OCI-LY7 (cell line): ENCODE measurements around the gene GFPT1. TPM values are rescaled to one million over a fixed set of nuclear protein-coding genes. Genes with fewer than 3 reads are reported as not detected.

Experiments used
- BruUV-seq: library from RNA; stranded (reverse); fragments of 400-500 nt; replicated peaks from 2 replicates; lab custom pipeline; 2021; lab: Mats Ljungman, UMichigan
- CTCF ChIA-PET: fragments of 300-600 bp; sonication (Branson Sonifier 250); formaldehyde crosslinking; loops from one replicate; lab custom pipeline; 2022; ENCODE audit warnings: antibody characterized with exemption; ENCODE audit not compliant: unreplicated experiment; lab: Charles Lee
- POLR2A ChIA-PET: fragments of 300-600 bp; sonication (Branson Sonifier 250); formaldehyde crosslinking; loops from one replicate; lab custom pipeline; 2022; ENCODE audit warnings: antibody characterized with exemption; lab: Charles Lee
- DNase-seq: peaks from one replicate; pipeline ENCODE4 v3.0.0-alpha.2; 2015; ENCODE audit warnings: low spot score
- H2AFZ ChIP-seq: fragments of 200-600 bp; sonication (generic), shearing (Covaris generic); 2 replicates; pipeline ENCODE4 v1.6.1; 2014; ENCODE audit warnings: mild to moderate bottlenecking, antibody characterized with exemption, low read length, moderate library complexity
- H3K27ac ChIP-seq: fragments of 200-600 bp; sonication (generic); 2 replicates; pipeline ENCODE4 v1.5.1; 2014; ENCODE audit warnings: mixed run types, low read depth, mild to moderate bottlenecking, moderate library complexity, low read length, inconsistent platforms; ENCODE audit not compliant: poor library complexity, severe bottlenecking
- H3K36me3 ChIP-seq: fragments of 200-600 bp; sonication (generic); 2 replicates; pipeline ENCODE4 v1.6.1; 2014; ENCODE audit warnings: mild to moderate bottlenecking, antibody characterized with exemption, low read length, moderate library complexity, mixed read lengths; ENCODE audit not compliant: insufficient read depth
- H3K4me1 ChIP-seq: fragments of 200-600 bp; sonication (generic); 2 replicates; pipeline ENCODE4 v1.5.1; 2014; ENCODE audit warnings: mild to moderate bottlenecking, low read length; ENCODE audit not compliant: insufficient read depth, poor library complexity, severe bottlenecking
- H3K4me2 ChIP-seq: fragments of 200-600 bp; sonication (generic); 2 replicates; pipeline ENCODE4 v1.6.1; 2014; ENCODE audit warnings: mild to moderate bottlenecking, low read length
- H3K4me3 ChIP-seq: fragments of 200-600 bp; sonication (generic); 2 replicates; pipeline ENCODE4 v1.5.1; 2014; ENCODE audit warnings: mild to moderate bottlenecking, low read depth, low read length; ENCODE audit not compliant: poor library complexity, severe bottlenecking
- H3K79me2 ChIP-seq: fragments of 200-600 bp; sonication (generic); 2 replicates; pipeline ENCODE4 v1.6.1; 2016; ENCODE audit warnings: low read depth, mild to moderate bottlenecking, low read length, moderate library complexity, mixed read lengths; ENCODE audit not compliant: insufficient read depth
- H3K9me2 ChIP-seq: fragments of 200-600 bp; sonication (generic); 2 replicates; pipeline ENCODE4 v1.6.1; 2016; ENCODE audit warnings: mild to moderate bottlenecking, low read length, mixed read lengths; ENCODE audit not compliant: insufficient read depth
- H3K9me3 ChIP-seq: fragments of 200-600 bp; sonication (generic); 2 replicates; pipeline ENCODE4 v1.6.1; 2014; ENCODE audit warnings: mild to moderate bottlenecking, mixed run types, low read length, mixed read lengths
- H4K20me1 ChIP-seq: fragments of 200-600 bp; sonication (generic); 2 replicates; pipeline ENCODE4 v1.6.1; 2014; ENCODE audit warnings: mild to moderate bottlenecking, antibody characterized with exemption, low read length, moderate library complexity, mixed read lengths; ENCODE audit not compliant: insufficient read depth
- CTCF ChIP-seq: fragments of 200-600 bp; sonication (generic); conservative IDR thresholded peaks from 2 replicates; pipeline ENCODE4 v1.5.1; 2014; ENCODE audit warnings: mild to moderate bottlenecking, antibody characterized with exemption, low read length, moderate library complexity, mixed read lengths
- EZH2phosphoT487 ChIP-seq: fragments of 200-600 bp; sonication (generic); IDR thresholded peaks from 2 replicates; pipeline ENCODE4 v1.6.1; 2018; ENCODE audit warnings: low read depth, borderline replicate concordance, mild to moderate bottlenecking, mixed run types, antibody characterized with exemption, low read length, moderate library complexity, mixed read lengths
- intact Hi-C: fragments of 100-400 bp; cut with micrococcal nuclease; formaldehyde crosslinking; loops from one replicate; pipeline ENCODE4 v1.10.0; 2022; ENCODE audit not compliant: unreplicated experiment
- total RNA-seq, 2 experiments: library from RNA; depleted of rRNA in 1 of 2; stranded (reverse); fragments of >200 nt in 1 of 2; shearing (Covaris generic) in 1 of 2; gene quantifications; 2 replicates each; pipeline ENCODE4 v1.2.3, GENCODE V29; 2014 to 2022

GFPT1 gene
- total RNA-seq, 2 experiments from 2014 or later = 11.0 to 31.2 TPM

DNA sequence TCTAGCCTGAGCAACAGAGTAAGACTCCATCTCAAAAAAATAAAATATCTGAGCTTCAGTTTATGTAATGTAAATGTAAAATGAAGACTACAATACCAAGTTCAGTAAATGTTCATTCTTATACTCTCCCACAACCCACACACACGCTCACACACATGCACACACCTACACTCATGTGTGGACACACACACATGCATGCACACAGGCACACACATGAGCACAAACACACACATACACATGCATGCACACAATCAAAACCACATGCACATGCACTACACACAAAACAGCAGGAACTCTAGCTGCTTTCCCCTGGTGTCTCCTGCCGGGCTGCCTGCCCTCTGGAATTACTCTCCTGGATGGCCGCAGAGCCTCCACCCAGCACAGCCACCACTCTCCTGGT, 90.6 kb downstream of the GFPT1 start:
- no peak overlapping the region for H2AFZ ChIP-seq
- H3K9me3 ChIP-seq = no peaks in the 10 kb centered on the region
- no peak for DNase-seq
- no peaks in the 10 kb centered on the region for H3K4me1 ChIP-seq
- ChIA-PET CTCF (no interaction called here), POLR2A (no interaction called here)
- H3K4me2 ChIP-seq = no peak overlapping the region
- no peaks in the 10 kb centered on the region for H3K9me2 ChIP-seq
- no TSS peak for BruUV-seq
- H3K4me3 ChIP-seq = no peak overlapping the region
- intact Hi-C loops = no loop called here
- no peak overlapping the region for H3K27ac ChIP-seq
- TF ChIP-seq CTCF = no peak
- no peak for TF ChIP-seq EZH2phosphoT487
- no peaks in the 10 kb centered on the region for H3K79me2 ChIP-seq
- H4K20me1 ChIP-seq = no peaks in the 10 kb centered on the region
- H3K36me3 ChIP-seq = no peaks in the 10 kb centered on the region

DNA sequence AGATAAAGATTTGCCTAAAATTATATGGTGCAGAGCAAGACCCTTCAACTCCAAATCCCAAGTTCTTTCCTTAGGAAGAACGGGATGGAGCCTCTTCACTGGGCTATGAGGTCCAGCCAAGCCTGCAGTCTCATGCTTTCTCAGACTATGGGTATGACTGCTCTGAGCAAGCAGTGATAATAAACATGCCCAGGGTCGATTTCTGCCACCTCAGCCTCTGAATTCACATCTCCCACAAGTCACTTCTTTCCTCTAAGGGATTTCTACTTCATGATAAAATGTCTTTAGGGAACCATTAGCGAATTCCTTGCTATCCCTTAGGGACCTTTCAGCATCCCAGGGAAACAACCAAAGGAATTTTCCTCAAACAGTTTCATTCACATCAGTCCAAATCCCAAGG, 94.8 kb downstream of the GFPT1 start:
- H3K79me2 ChIP-seq = no peaks in the 10 kb centered on the region
- H3K9me3 ChIP-seq = no peaks in the 10 kb centered on the region
- no peak for TF ChIP-seq EZH2phosphoT487
- TF ChIP-seq CTCF = no peak
- DNase-seq = no peak
- no peaks in the 10 kb centered on the region for H3K9me2 ChIP-seq
- no peaks in the 10 kb centered on the region for H4K20me1 ChIP-seq
- no peak overlapping the region for H2AFZ ChIP-seq
- no peak overlapping the region for H3K27ac ChIP-seq
- ChIA-PET POLR2A (no interaction called here), CTCF (no interaction called here)
- no peaks in the 10 kb centered on the region for H3K4me1 ChIP-seq
- no peak overlapping the region for H3K4me2 ChIP-seq
- intact Hi-C loops = no loop called here
- H3K36me3 ChIP-seq = no peaks in the 10 kb centered on the region
- BruUV-seq = no TSS peak
- H3K4me3 ChIP-seq = no peak overlapping the region

GRCh38 chr2:69291721-69292120, 95.3 kb downstream of the GFPT1 start:
- H3K9me3 ChIP-seq = no peaks in the 10 kb centered on the region
- CTCF ChIA-PET = no interaction called here
- no peak overlapping the region for H3K27ac ChIP-seq
- H3K4me2 ChIP-seq = no peak overlapping the region
- no peaks in the 10 kb centered on the region for H3K9me2 ChIP-seq
- DNase-seq = no peak
- no peak for TF ChIP-seq CTCF
- TF ChIP-seq EZH2phosphoT487 = no peak
- no peak overlapping the region for H2AFZ ChIP-seq
- intact Hi-C loops = no loop called here
- no peaks in the 10 kb centered on the region for H3K4me1 ChIP-seq
- POLR2A ChIA-PET = no interaction called here
- H4K20me1 ChIP-seq = no peaks in the 10 kb centered on the region
- H3K4me3 ChIP-seq = no peak overlapping the region
- no TSS peak for BruUV-seq
- no peaks in the 10 kb centered on the region for H3K79me2 ChIP-seq
- H3K36me3 ChIP-seq = no peaks in the 10 kb centered on the region
